Neural progenitor cell (in vitro differentiated cells): ENCODE data around the gene PKN1.

Experiments
- CTCF ChIP-seq: fragments of 200-600 bp; sonication (generic); IDR thresholded peaks from 2 replicates; pipeline ENCODE4 v1.5.1; 2017; ENCODE audit warnings: antibody characterized with exemption, mild to moderate bottlenecking
- EZH2 ChIP-seq: fragments of 200-600 bp; sonication (generic); IDR thresholded peaks from 2 replicates; pipeline ENCODE4 v1.6.1; 2017; ENCODE audit warnings: antibody characterized with exemption, mild to moderate bottlenecking, moderate library complexity
- EZH2phosphoT487 ChIP-seq: fragments of 200-600 bp; sonication (generic); IDR thresholded peaks from 2 replicates; pipeline ENCODE4 v1.6.1; 2017; ENCODE audit warnings: antibody characterized with exemption

- TF ChIP-seq CTCF, result no peak
- TF ChIP-seq EZH2phosphoT487, result no peak
- no peak for TF ChIP-seq EZH2
Measured at GRCh38 chr19:14482172-14482941, 49.3 kb downstream of the PKN1 start.
